Measurements from ENCODE around the gene DNAJC21. TPM values are rescaled to one million over a fixed set of nuclear protein-coding genes. Genes with fewer than 3 reads are reported as not detected.

The DNAJC21 gene
- 29.3 and 61.5 TPM in 2 replicates for total RNA-seq

GRCh38 chr5:34929134-34929719, at the start of gene DNAJC21:
Gene DNAJC21 (plus strand): TSS chr5:34929559. CDS start chr5:34929820, 261 bp downstream.

GRCh38 chr5:34915139-34915855, 14.1 kb upstream of the DNAJC21 start, which contains the start of the genes BRIX1 and RAD1:
Gene BRIX1 (plus strand): TSS chr5:34915711. CDS start chr5:34915739, 28 bp downstream.
Gene RAD1 (minus strand): TSS chr5:34915504. CDS start chr5:34914892, 612 bp downstream.

Other genes starting within 250 kb of the DNAJC21 start
- not detected in 2 replicates for gene TTC23L, start 90.4 kb upstream of the DNAJC21 start, total RNA-seq
- 32.8 and 32.9 TPM in 2 replicates for gene RAD1, start 14.1 kb upstream of the DNAJC21 start, total RNA-seq
- 46.8 and 51.7 TPM in 2 replicates for gene BRIX1, start 13.8 kb upstream of the DNAJC21 start, total RNA-seq
- gene AGXT2, start 118.4 kb downstream of the DNAJC21 start, total RNA-seq = not detected in 2 replicates

All from placental pericyte (primary cell).